Panc1 (cell line): Measurements from ENCODE around the gene MYH7. TPM values are rescaled to one million over a fixed set of nuclear protein-coding genes. Genes with fewer than 3 reads are reported as not detected.

Source experiments
- ATAC-seq: fragments of 200-7000 bp; cut with Tn5 transposase; 2 replicates; pipeline ENCODE4 v1.9.1; 2020; ENCODE audit warnings: mild to moderate bottlenecking, moderate library complexity
- BruUV-seq: library from RNA; stranded (reverse); fragments of 400-500 nt; replicated peaks from 2 replicates; lab custom pipeline; 2021; lab: Mats Ljungman, UMichigan
- CTCF ChIA-PET: fragments of 300-600 bp; sonication (Branson Sonifier 250); formaldehyde crosslinking; loops from one replicate; lab custom pipeline; 2022; ENCODE audit warnings: antibody characterized with exemption; lab: Charles Lee
- POLR2A ChIA-PET: fragments of 300-600 bp; sonication (Branson Sonifier 250); formaldehyde crosslinking; loops from one replicate; lab custom pipeline; 2022; ENCODE audit warnings: antibody characterized with exemption; lab: Charles Lee
- DNase-seq: peaks from one replicate; pipeline ENCODE4 v3.0.0-alpha.2; 2010; ENCODE audit warnings: low read depth, low spot score
- H3K27ac ChIP-seq: 2 replicates; pipeline ENCODE4 v1.5.1; 2011; ENCODE audit warnings: mild to moderate bottlenecking, low read length, inconsistent platforms
- H3K27me3 ChIP-seq: fragments of 200-500 bp; sonication (Bioruptor generic); 2 replicates; pipeline ENCODE4 v1.6.0; 2014; ENCODE audit warnings: low read length, inconsistent platforms; ENCODE audit not compliant: control insufficient read depth, insufficient read depth
- H3K36me3 ChIP-seq: fragments of 200-500 bp; sonication (Bioruptor generic); 2 replicates; pipeline ENCODE4 v1.5.1; 2014; ENCODE audit warnings: inconsistent platforms, mild to moderate bottlenecking, low read length, moderate library complexity; ENCODE audit not compliant: control insufficient read depth, insufficient read depth
- H3K4me1 ChIP-seq: 2 replicates; pipeline ENCODE4 v1.5.1; 2011; ENCODE audit warnings: inconsistent platforms, mild to moderate bottlenecking, low read length, moderate library complexity; ENCODE audit not compliant: control insufficient read depth, insufficient read depth
- H3K4me3 ChIP-seq, 2 experiments: 2 replicates each; pipeline ENCODE4 v1.5.1; 2011 to 2012; ENCODE audit warnings: low read depth in 2 of 2, low read length in 2 of 2, mild to moderate bottlenecking in 2 of 2, inconsistent platforms in 1 of 2, moderate library complexity in 1 of 2
- H3K9me3 ChIP-seq: fragments of 200-500 bp; sonication (Bioruptor generic); 2 replicates; pipeline ENCODE4 v1.5.1; 2014; ENCODE audit warnings: low read depth, mild to moderate bottlenecking, inconsistent platforms, low read length, moderate library complexity; ENCODE audit not compliant: control insufficient read depth, insufficient read depth
- CTCF ChIP-seq: fragments of 450-650 bp; IDR thresholded peaks from 2 replicates; pipeline ENCODE4 v1.5.1; 2017; ENCODE audit warnings: mild to moderate bottlenecking
- POLR2AphosphoS5 ChIP-seq: IDR thresholded peaks from 2 replicates; pipeline ENCODE4 v1.6.1; 2012; ENCODE audit warnings: mild to moderate bottlenecking, low read depth, low read length, moderate library complexity
- REST ChIP-seq, 2 experiments: IDR thresholded peaks; 2 replicates each; pipeline ENCODE4 v1.6.1; 2011 to 2012; ENCODE audit warnings: low read depth in 2 of 2, control low read depth in 1 of 2, low read length in 1 of 2, mild to moderate bottlenecking in 1 of 2, moderate library complexity in 1 of 2; ENCODE audit not compliant: insufficient read depth in 1 of 2
- SIN3A ChIP-seq: IDR thresholded peaks from 2 replicates; pipeline ENCODE4 v1.6.1; 2012; ENCODE audit warnings: low read depth, mild to moderate bottlenecking, low read length, moderate library complexity, borderline replicate concordance; ENCODE audit not compliant: insufficient read depth
- TCF7L2 ChIP-seq: IDR thresholded peaks from 2 replicates; pipeline ENCODE4 v1.6.1; 2011; ENCODE audit warnings: mild to moderate bottlenecking, low read depth, low read length, inconsistent platforms
- in situ Hi-C: cut with HindIII; loops from 2 replicates; pipeline ENCODE4 v1.10.0; 2016; ENCODE audit warnings: low sequenced_read_pairs, low pct_unique_long_range_greater_than_20kb
- intact Hi-C: fragments of 100-400 bp; cut with micrococcal nuclease; formaldehyde crosslinking; loops from one replicate; pipeline ENCODE4 v1.10.0; 2022; ENCODE audit not compliant: unreplicated experiment
- total RNA-seq: library from RNA; stranded (reverse); gene quantifications from one replicate; pipeline ENCODE4 v1.2.1, GENCODE V29; 2021; ENCODE audit not compliant: unreplicated experiment

The MYH7 gene
- total RNA-seq, 1 experiment from 2014 or later = not detected

GRCh38 chr14:23414254-23414653, 21.2 kb downstream of the MYH7 start:
- CTCF ChIA-PET = no interaction called here
- no peaks in the 10 kb centered on the region for H3K36me3 ChIP-seq
- no peak overlapping the region for H3K27ac ChIP-seq
- no peak for DNase-seq
- intact Hi-C loops = no loop called here
- in situ Hi-C loops = no loop called here
- H3K4me1 ChIP-seq = no peaks in the 10 kb centered on the region
- H3K4me3 ChIP-seq = no peak overlapping the region
- no TSS peak for BruUV-seq
- no peaks in the 10 kb centered on the region for H3K9me3 ChIP-seq
- POLR2A ChIA-PET = no interaction called here
- ATAC-seq = no peak
- no peaks in the 10 kb centered on the region for H3K27me3 ChIP-seq
- TF ChIP-seq POLR2AphosphoS5 (no peak), REST (IDR thresholded peaks at IDR 0.05; ENCODE audit: insufficient read depth in 1 of 2, low read depth in 2 of 2, low read length in 1 of 2) (no peak), CTCF (no peak), SIN3A (no peak), TCF7L2 (no peak)

- Histone ChIP-seq H3K27me3 (no peaks in the 10 kb centered on the region), H3K4me3 (no peak overlapping the region), H3K36me3 (no peaks in the 10 kb centered on the region), H3K4me1 (no peaks in the 10 kb centered on the region), H3K9me3 (no peaks in the 10 kb centered on the region), H3K27ac (no peak overlapping the region)
- ChIA-PET POLR2A (no interaction called here), CTCF (no interaction called here)
- DNase-seq = no peak
- no peak for ATAC-seq
- intact Hi-C loops (no loop called here), in situ Hi-C loops (no loop called here)
- no TSS peak for BruUV-seq
- no peak for TF ChIP-seq SIN3A
- TF ChIP-seq REST (IDR thresholded peaks at IDR 0.05; ENCODE audit: insufficient read depth in 1 of 2, low read depth in 2 of 2, low read length in 1 of 2) = no peak
- no peak for TF ChIP-seq CTCF
- no peak for TF ChIP-seq TCF7L2
- no peak for TF ChIP-seq POLR2AphosphoS5
Observed at GRCh38 chr14:23413681-23414080, 21.8 kb downstream of the MYH7 start.
